ENCODE measurements around the gene CEMIP. TPM values are rescaled to one million over a fixed set of nuclear protein-coding genes. Genes with fewer than 3 reads are reported as not detected.

The CEMIP gene
- total RNA-seq, 1 experiment from 2014 or later, result not detected

GRCh38 chr15:80870893-80871292 is 91.7 kb downstream of the CEMIP start:
- DNase-seq (ENCODE audit: low spot score), result no peak
- in situ Hi-C loops (cut with HindIII; ENCODE audit: low sequenced_read_pairs), result no loop called here

DNA sequence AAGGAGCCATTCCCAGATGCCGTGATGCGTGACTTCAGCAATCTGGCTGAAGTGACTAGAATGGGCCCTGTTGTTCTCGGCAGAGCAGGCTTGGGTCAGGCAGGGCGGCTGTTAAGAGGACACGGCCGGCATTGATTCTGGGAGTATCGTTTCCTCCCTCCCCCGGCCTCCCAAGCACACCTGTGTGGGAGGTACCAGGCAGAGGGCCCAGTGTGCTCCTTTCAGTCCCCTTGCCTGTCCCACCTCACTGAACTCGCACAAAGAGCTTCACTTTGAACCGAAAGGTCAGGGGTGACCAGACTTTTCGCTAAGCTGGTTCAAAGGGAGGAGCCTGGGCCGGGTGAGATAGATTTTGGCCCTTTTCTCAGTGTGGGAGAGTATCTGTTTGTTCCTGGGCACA is 92.7 kb downstream of the CEMIP start:
- no peak for DNase-seq (ENCODE audit: low spot score)
- in situ Hi-C loops (cut with HindIII; ENCODE audit: low sequenced_read_pairs), result no loop called here

GRCh38 chr15:80873366-80873952 is 94.3 kb downstream of the CEMIP start:
- in situ Hi-C loops (cut with HindIII; ENCODE audit: low sequenced_read_pairs), result no loop called here
- DNase-seq (ENCODE audit: low spot score), result no peak

DNA sequence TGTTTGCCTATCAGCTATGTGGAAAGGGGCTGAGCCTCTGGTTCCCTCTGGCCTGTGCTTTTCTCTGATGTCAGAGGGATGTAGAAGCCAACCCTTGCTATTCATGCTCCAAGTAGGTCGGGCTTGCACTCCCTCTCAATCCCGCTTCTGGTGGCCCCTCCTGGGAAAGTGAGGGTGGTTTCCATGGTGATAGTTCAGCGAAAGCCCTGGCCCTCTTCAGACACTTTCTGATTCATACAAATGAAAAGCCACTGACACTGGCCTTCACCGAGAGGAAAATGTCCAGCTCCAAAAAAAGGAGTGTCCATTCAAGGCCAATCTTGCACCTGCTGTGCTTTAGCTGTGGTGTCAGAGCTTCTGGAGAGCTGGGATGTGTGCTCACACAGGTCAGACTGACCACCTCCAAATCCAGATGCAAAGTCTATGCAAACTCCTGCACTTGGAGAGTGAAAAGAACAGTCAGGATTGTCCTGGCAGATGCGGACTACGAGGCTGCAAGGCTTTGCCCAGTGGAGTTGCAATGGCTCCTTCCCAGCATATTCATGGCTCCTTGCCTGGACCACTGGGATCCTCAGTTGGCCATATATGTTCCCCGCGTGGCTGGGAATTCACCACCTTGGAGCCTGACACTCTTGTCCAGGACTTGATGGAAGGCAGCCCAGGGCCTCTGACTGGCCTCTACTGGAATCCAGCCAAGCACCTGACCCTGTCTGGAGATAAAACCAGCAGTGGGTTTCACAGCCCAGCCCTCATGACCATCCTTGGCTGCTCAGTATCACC is 96.6 kb downstream of the CEMIP start:
- in situ Hi-C loops (cut with HindIII; ENCODE audit: low sequenced_read_pairs), result no loop called here
- DNase-seq (ENCODE audit: low spot score), result peak; percentile 51

- in situ Hi-C loops (cut with HindIII; ENCODE audit: low sequenced_read_pairs), result no loop called here
Measured at GRCh38 chr15:80876348-80876674, 97.1 kb downstream of the CEMIP start.

GRCh38 chr15:80878242-80878866 is 99.2 kb downstream of the CEMIP start:
- in situ Hi-C loops (cut with HindIII; ENCODE audit: low sequenced_read_pairs), result no loop called here
- DNase-seq (ENCODE audit: low spot score), result no peak

More at GRCh38 chr15:80876348-80876674, 97.1 kb downstream of the CEMIP start:
- no peak for DNase-seq (ENCODE audit: low spot score)

DNA sequence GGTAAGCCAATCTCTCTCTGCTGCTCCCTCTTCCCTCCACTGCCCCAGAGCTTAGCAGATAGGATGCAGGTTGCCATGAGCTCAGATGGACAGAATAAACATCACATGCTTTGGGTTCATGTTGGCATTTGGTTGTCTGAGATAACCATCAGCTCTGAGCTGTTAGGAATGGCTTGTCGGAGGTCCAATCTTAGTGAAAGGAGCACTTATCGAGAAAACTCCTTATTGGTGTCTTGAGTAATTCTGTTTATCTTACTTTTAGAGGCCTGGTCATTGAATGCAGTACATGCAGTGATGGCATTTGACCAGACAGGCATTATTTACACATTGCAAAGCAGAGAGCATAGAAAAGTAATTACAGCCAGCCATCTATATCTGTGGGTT is 99.7 kb downstream of the CEMIP start:
- no peak for DNase-seq (ENCODE audit: low spot score)
- in situ Hi-C loops (cut with HindIII; ENCODE audit: low sequenced_read_pairs), result no loop called here

DNA sequence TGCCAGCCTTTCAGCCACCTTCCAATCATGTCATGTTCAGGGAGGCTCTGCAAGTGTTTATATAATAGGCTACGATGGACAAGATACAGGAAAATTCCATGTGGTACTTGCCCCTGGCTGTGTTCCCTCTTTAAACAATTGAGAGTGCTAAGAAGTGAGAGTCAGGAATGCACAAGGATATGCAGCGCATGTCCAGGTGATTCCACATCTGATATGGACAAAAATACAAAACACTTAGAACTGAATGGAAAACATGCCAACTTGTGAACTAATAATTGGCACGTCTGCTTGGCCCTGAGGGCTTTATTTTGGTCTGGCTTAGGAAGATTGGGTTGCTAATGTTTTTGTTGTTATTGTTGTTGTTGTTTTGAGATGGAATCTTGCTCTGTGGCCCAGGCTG is 100.9 kb downstream of the CEMIP start:
- in situ Hi-C loops (cut with HindIII; ENCODE audit: low sequenced_read_pairs), result no loop called here
- no peak for DNase-seq (ENCODE audit: low spot score)

DNA sequence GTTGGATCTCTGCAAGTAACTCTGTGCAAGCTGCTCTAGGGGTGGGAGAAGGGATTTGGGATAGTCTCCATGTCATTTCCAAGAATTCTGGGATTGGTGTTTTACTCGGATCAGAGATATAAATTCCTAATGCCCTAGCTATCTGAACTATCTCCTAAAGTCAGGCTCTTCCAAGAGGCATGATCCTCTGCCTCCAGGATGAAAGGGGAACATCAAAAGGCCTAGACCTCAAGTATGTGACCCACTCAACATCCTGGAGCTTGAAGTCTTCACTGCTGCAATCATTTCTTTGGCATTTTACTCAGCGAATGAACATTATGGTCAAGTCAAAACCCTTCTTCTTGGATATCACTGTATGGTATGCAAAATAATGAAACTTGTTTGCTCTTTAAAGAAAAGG is 104.5 kb downstream of the CEMIP start:
- in situ Hi-C loops (cut with HindIII; ENCODE audit: low sequenced_read_pairs), result no loop called here
- no peak for DNase-seq (ENCODE audit: low spot score)

DNA sequence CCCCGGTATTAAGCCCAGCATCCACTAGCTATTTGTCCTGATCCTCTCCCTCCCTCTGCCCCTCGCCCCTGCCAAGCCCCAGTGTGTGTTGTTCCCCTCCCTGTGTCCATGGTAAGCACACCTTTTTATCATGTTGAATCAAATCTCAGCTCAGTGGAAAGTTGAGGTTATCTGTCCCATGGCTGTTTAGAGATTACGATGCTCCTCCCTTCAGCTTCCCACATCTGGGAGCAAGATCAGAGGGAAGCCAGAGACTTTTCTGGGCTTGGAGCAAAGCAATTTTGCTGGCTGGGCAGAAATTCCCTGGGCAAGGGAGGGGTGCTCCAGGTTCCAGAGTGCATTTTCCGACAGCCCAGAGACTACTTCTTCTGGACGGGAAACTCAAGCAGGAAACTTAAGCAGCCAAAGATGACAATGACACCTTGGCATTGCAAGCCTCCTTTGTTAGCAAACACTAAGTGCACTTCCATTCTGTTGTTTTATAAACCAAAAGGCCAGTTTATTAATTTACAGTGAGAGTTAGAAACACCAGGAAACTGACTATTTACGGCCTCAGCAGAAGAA is 105.9 kb downstream of the CEMIP start:
- DNase-seq (ENCODE audit: low spot score), result no peak
- in situ Hi-C loops (cut with HindIII; ENCODE audit: low sequenced_read_pairs), result no loop called here

- in situ Hi-C loops (cut with HindIII; ENCODE audit: low sequenced_read_pairs), result no loop called here
- DNase-seq (ENCODE audit: low spot score), result peak; percentile 93
Measured at GRCh38 chr15:80887148-80887547, 108.0 kb downstream of the CEMIP start.

- DNase-seq (ENCODE audit: low spot score), result no peak
- in situ Hi-C loops (cut with HindIII; ENCODE audit: low sequenced_read_pairs), result no loop called here
Measured at GRCh38 chr15:80888846-80889245, 109.7 kb downstream of the CEMIP start.

DNA sequence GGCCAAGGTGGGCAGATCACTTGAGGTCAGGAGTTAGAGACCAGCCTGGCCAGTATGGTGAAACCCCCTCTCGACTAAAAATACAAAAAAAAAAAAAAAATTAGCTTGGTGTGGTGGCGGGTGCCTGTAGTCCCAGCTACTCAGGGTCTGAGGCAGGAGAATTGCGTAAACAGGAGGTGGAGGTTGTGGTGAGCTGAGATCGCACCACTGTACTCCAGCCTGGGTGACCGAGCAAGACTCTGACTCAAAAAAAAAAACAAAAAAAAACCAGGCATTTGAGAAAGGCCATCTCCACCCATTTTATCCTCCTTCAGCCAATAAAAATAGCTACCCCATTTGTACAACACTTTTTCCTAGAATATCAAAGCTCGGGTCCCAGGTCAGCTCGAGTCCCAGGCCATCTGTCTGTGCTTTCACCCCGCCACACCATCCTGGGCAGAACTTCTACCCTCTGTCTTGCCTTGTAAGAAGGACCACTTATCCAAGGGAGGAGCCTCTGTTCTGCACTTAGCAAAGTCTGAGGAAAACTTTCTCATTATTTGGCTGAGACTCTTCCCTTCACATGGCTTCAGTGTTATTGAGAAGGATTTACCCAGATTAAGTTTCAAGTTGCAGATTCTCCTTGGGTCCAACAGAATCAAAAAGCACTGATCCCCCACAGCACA is 111.3 kb downstream of the CEMIP start:
- in situ Hi-C loops (cut with HindIII; ENCODE audit: low sequenced_read_pairs), result no loop called here

GRCh38 chr15:80891006-80891405 is 111.8 kb downstream of the CEMIP start:
- no peak for DNase-seq (ENCODE audit: low spot score)
- in situ Hi-C loops (cut with HindIII; ENCODE audit: low sequenced_read_pairs), result no loop called here

More for the DNA sequence above, 111.3 kb downstream of the CEMIP start:
- DNase-seq (ENCODE audit: low spot score), result no peak

DNA sequence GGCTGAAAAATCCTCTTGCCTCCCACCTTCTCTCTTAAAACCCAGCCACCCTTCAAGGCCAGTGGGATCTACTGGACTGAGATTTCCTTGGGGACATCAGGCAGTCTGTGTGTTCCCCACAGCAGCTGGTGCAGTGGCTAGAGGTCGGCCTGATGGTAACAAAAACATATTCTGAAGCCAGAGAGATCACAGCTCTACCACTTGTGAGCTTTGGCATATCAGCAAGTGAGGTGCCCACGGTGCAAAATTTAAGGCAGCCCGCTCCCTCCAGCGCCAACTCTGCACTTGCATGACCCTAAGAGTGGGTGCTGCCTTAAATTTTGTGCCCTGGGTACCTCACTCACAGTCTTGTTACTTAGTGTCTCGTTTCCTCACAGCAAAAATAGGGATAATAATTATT is 113.2 kb downstream of the CEMIP start:
- in situ Hi-C loops (cut with HindIII; ENCODE audit: low sequenced_read_pairs), result no loop called here
- no peak for DNase-seq (ENCODE audit: low spot score)

DNA sequence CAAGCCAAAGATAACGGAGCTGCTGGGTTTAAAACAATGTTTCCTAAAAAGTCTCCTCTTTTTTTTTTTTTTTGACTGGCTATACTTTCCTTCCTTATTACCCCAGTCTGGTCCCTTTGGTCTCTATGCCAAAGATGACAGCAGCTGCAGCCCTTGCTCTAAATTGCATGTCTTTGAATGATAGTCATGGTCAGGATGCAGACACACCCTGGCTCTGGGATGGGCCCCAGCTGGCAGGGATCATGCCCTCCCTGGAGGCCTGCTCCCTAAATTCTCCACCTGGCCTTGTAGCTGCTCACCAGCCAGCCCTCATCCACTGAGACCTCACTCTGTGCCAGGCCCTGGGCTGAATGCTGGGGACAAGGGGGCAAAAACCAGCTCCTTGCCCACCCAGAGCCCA is 114.6 kb downstream of the CEMIP start:
- DNase-seq (ENCODE audit: low spot score), result no peak
- in situ Hi-C loops (cut with HindIII; ENCODE audit: low sequenced_read_pairs), result no loop called here

DNA sequence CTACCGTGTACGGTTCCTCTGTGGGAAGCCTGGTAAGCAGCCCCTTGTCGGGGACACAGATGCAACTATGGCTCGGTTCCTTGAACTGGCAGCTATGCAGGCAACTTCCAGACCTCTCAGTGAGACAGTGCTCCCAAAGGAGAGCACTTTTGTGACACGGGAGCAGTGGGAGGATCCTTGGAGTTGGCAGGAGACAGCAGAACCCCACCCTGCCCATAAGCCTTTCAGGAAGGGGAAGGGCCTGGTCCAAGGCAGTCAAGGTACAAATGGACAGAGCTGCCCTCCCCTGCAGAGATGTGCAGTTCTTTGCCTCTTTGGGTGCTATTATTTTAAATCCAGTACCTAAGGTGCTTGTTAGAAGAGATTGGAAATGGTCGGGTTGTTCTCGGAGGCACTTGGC is 115.9 kb downstream of the CEMIP start:
- DNase-seq (ENCODE audit: low spot score), result no peak
- in situ Hi-C loops (cut with HindIII; ENCODE audit: low sequenced_read_pairs), result no loop called here

DNA sequence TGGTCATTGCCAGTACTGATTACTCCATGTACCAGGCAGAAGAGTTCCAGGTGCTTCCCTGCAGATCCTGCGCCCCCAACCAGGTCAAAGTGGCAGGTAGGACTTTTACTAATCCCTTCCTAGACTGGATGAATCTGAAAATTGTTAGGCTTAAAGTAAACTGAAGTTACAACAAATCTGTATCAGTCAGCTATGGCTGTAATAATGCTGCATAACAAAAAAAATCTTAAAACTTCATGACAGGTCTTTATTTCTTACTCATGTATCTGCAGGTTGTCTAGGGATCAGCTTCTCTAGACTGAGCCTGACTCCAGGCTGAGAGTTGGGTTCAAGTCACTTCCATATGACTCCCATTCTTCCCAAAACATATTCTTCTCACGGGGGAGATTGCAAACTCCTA is 116.8 kb downstream of the CEMIP start:
- no peak for DNase-seq (ENCODE audit: low spot score)
- in situ Hi-C loops (cut with HindIII; ENCODE audit: low sequenced_read_pairs), result no loop called here

DNA sequence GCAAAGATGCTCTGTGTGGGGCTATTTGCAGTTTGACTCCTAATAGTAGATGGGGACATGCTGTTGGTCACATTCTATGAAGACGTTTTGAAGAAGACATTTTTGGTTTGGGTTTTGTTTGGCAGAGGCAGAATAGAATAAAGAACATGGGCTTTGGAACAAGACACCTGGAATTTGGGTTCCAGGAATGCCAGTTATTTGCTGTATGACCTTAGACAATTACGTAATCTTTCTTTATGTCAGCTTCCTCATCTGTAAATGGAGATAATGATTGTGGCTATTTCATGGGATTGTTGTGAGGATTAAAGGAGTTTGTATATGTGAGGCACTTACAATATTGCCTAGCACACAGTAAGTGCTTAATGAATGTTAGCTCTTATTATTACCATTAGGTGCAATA is 118.9 kb downstream of the CEMIP start:
- in situ Hi-C loops (cut with HindIII; ENCODE audit: low sequenced_read_pairs), result no loop called here
- no peak for DNase-seq (ENCODE audit: low spot score)

- in situ Hi-C loops (cut with HindIII; ENCODE audit: low sequenced_read_pairs), result no loop called here
- no peak for DNase-seq (ENCODE audit: low spot score)
Measured at GRCh38 chr15:80902298-80902801, 123.2 kb downstream of the CEMIP start.

Measured in G401 (cell line).